GM21576 (cell line): ENCODE data around the gene IPO4.

ENCODE experiments used
- ATAC-seq: cut with Tn5 transposase; IDR thresholded peaks from one replicate; pipeline ENCODE4 v1.9.1; 2021; ENCODE audit warnings: mild to moderate bottlenecking, moderate library complexity; ENCODE audit not compliant: unreplicated experiment

The IPO4 gene

GRCh38 chr14:24176599-24176998 is 12.0 kb downstream of the IPO4 start:
- ATAC-seq = no peak

DNA sequence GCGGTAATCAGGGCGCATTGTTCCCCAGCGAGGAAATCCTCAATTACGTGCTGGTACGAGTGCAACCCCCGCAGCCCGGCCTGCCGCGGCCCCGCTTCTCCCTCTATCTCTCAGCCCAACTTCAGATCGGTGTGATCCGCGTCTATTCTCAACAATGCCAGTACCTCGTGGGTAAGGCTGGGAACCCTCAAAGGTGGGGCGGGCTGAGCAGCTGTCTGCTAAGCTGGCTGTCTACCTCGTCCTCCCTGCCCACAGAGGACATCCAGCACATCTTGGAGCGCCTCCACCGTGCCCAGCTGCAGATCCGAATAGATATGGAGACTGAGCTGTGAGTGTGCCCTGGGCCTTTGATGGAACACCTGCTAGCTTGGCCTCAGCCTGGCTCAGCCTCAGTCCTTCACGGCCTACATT is 15.7 kb downstream of the IPO4 start:
- no peak for ATAC-seq

DNA sequence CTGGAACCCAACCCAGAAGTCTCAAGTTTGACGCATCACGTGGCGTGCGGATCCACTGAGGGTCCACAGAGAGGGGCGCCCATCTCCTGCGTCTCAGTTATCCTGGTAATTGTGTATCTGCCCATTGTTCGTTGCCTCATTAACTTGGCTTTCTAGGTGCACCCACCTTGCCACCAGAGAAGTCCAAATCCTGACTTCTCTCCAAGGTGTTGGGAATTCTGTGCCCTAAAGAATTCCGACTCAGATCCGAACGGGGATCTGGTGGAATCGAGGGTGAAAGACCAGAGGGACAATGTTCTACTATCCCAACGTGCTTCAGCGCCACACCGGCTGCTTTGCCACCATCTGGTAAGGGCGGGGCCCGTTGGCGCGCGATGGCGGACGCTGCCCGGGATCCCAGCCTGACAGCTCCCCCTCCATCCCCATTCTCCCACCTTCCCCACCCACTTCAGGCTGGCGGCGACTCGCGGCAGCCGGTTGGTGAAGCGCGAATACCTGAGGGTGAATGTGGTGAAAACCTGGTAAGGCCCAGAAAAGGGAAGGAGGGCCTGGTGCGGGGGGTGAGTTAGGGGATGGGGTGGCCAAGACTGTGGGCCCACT is 16.3 kb downstream of the IPO4 start:
- ATAC-seq = no peak

DNA sequence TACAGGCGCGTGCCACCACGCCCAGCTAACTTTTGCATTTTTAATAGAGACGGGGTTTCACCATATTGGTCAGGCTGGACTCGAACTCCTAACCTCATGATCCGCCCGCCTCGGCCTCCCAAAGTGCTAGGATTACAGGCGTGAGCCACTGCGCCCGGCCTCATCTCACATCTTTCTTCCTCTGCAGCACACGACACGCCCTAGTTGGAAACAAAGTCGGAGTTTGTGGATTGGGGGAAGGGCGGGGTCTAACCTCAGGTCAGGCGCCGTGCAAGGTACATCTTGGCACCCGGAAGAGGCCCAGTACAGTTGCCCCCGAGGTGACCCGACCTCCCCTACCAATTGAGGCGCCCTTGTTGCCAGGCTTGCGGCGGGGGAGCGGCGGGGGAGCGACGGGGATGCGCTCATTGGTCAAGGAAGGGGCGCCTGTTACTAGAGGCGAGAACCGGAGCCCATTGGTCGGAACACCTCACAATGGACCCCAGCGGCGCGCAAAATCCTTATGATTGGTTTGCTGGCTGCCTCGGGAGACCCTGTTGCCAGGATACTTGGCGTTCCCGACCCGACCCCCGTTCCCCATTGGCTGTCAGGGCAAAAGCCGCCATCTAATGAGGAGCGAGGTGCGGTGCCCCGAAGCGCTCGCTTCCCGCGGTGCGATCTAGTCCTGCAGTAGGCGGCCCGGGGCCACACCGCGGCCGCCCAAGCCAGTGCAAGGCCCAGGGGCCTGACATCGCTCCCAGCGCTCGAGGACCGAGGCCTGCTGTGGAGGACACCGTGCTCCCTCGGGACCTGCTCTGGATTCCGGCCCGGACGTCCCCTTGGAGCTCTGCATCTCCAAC is 17.0 kb downstream of the IPO4 start, which contains the start of gene REC8:
Gene REC8 (plus strand): TSS at position 659 of the 839 bp plus-strand sequence. CDS start 473 bp downstream, outside the sequence.
- ATAC-seq = peak; percentile 83

GRCh38 chr14:24167469-24168114 is 21.0 kb downstream of the IPO4 start:
- no peak for ATAC-seq

DNA sequence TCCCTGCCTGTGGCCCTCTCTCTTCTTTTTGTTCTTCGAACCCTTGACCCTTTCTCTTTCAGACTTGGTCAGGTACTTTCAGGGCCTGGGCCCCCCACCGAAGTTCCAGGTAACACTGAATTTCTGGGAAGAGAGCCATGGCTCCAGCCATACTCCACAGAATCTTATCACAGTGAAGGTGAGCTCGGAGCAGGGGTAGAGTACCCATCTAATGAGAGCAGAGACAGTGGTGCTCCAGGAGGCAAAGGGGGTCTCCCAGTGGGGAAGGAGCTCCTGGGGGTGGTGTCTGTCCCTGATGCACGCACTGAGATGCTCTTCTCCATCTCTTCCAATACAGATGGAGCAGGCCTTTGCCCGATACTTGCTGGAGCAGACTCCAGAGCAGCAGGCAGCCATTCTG is 22.8 kb downstream of the IPO4 start:
- ATAC-seq = no peak

GRCh38 chr14:24164518-24164991 is 24.1 kb downstream of the IPO4 start:
- no peak for ATAC-seq

DNA sequence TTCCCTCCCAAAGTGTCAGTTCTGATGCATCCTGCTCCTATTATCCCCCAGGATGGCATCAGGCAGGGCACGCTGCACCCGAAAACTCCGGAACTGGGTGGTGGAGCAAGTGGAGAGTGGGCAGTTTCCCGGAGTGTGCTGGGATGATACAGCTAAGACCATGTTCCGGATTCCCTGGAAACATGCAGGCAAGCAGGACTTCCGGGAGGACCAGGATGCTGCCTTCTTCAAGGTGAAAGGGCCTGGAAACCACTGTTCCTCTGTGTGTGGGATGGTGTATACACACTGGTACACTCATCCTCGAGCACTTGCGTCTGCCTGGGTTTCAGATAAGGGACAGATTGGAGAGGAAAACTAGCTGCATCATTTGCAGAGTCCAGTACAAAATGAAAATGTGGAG is 26.5 kb downstream of the IPO4 start:
- ATAC-seq = no peak

DNA sequence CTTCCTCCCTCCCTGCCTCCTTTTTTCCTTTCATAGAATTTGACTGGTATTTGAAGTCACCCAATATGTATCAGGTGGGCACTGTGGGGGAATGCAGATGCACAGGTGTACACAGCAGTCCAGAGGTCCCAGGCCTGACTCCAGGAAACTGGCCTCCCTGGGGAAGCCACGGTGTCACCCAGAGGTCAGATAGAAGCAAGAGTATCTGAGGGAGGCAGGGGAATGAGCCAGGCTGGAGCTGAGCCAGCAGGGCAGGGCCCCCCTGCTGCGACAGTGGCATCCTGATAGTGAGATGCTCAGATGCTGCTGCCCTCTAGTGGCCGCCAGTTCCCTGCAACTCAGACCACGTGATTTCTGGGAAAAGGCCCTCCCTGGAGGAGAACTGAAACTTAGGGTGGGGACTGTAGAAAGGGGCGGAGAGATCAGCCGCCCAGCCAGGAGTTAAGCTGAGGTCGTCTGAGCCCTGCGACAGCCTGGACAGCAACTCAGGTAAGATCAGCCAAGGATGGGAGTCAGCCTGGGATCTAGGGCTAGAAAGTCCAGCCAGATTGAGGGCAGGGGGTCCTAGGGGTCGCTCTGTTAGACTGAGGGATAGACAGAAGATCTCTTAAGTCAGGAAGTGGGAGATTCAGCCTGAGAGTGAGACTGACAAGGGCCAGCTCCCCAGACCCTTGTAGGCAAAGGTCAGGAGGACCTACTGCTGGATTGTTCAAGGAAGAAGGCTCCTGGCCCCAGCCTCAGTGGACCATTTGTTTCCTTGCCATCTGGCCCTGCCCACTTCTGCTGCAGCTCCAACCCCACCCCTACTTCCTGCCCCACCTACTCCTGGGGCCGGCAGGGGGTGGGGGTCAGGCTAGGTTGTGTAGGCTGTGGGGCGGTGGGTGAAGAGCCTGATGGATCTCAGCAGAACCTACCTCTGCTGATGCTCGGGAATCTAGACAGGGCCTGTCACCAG is 27.5 kb downstream of the IPO4 start, which contains the start of gene IRF9:
Gene IRF9 (plus strand): TSS at position 416 of the 955 bp plus-strand sequence. CDS start 880 bp downstream, outside the sequence.
- peak; percentile 79 for ATAC-seq

GRCh38 chr14:24160499-24160849 is 28.1 kb downstream of the IPO4 start:
- no peak for ATAC-seq

- no peak for ATAC-seq
These were observed 28.7 kb downstream of the IPO4 start for GRCh38 chr14:24159777-24160498.

GRCh38 chr14:24157331-24157730 is 31.3 kb downstream of the IPO4 start:
- no peak for ATAC-seq

- ATAC-seq = no peak
These were observed 31.8 kb downstream of the IPO4 start for GRCh38 chr14:24156840-24157239.

DNA sequence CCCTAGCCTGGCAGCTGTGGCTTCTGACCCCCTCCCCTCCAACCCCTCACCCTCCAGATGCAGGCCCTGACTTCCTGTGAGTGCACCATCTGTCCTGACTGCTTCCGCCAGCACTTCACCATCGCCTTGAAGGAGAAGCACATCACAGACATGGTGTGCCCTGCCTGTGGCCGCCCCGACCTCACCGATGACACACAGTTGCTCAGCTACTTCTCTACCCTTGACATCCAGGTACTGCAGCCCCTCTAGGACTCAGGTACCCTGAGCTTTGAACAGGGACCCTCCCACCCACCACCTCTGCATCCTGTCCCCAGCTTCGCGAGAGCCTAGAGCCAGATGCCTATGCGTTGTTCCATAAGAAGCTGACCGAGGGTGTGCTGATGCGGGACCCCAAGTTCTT is 33.5 kb downstream of the IPO4 start:
- ATAC-seq = no peak

DNA sequence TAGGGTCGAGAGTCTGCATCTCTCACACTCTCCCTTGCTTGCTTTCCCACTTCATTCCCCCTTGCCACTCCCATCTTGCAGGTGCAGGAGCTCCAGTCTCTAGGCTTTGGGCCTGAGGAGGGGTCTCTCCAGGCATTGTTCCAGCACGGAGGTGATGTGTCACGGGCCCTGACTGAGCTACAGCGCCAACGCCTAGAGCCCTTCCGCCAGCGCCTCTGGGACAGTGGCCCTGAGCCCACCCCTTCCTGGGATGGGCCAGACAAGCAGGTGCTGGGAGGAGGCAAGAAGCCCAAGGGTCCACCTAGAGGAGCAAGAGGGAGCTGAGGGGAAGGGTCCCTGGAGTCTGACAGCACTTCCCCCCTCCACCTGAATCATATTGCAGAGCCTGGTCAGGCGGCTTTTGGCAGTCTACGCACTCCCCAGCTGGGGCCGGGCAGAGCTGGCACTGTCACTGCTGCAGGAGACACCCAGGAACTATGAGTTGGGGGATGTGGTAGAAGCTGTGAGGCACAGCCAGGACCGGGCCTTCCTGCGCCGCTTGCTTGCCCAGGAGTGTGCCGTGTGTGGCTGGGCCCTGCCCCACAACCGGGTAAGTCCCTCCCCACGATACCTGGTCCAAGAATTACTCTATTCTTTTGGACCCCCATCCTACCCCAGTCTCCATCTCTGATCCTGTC is 37.1 kb downstream of the IPO4 start:
- no peak for ATAC-seq

DNA sequence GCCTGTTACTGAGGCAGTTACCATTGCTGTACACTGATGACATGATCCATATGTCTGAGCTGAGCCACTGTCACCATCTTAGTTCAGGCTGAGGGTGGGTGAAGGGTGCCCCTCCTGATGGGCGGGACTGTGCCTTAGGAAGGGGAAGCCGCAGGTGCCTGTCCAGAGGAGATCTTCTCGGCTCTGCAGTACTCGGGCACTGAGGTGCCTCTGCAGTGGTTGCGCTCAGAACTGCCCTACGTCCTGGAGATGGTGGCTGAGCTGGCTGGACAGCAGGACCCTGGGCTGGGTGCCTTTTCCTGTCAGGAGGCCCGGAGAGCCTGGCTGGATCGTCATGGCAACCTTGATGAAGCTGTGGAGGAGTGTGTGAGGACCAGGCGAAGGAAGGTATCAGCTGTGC is 37.6 kb downstream of the IPO4 start:
- no peak for ATAC-seq

GRCh38 chr14:24150567-24150966 is 38.0 kb downstream of the IPO4 start:
- no peak for ATAC-seq

DNA sequence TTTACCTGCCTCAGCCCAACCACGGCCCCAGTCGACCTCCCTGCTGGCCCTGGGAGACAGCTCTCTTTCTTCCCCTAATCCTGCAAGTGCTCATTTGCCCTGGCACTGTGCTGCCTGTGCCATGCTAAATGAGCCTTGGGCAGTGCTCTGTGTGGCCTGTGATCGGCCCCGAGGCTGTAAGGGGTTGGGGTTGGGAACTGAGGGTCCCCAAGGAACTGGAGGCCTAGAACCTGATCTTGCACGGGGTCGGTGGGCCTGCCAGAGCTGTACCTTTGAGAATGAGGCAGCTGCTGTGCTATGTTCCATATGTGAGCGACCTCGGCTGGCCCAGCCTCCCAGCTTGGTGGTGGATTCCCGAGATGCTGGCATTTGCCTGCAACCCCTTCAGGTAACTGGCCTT is 38.6 kb downstream of the IPO4 start:
- no peak for ATAC-seq

DNA sequence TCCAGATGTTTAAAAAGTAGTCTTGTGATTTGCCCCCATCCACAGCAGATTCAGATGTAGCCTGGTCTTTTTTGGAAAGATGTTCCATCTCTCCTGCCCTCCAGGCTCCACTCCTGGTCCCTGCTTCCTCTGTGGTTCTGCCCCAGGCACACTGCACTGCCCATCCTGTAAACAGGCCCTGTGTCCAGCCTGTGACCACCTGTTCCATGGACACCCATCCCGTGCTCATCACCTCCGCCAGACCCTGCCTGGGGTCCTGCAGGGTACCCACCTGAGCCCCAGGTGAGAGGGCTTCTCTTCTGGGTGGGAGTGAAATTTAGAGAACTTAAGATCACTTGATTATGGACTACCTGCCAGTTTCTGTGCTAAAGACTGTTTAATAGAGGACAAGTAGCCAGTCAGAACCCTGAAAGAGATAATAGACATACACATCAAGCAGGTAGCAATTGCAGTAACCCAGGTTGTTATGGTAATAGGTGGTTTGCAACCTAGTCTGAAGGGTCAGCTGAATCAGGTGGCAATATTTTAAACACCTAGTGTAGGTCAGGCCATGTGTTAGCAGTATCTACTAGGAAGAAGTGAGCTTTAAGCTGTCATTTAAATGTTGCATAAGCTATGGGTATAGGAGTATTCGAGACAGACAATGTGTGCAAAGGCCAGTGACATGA is 39.2 kb downstream of the IPO4 start:
- ATAC-seq = no peak
